ENCODE data around the gene XNDC1N. TPM values are rescaled to one million over a fixed set of nuclear protein-coding genes. Genes with fewer than 3 reads are reported as not detected.

The XNDC1N gene
- total and polyA plus RNA-seq, 8 donors: 2.1 to 6.4 (median 4.2) TPM

- ATAC-seq (no peak), FAIRE-seq (no peak), DNase-seq (no peak)
- Histone ChIP-seq H3K27me3 (no peaks in the 10 kb centered on the region), H3K4me1 (peaks cover 5 to 37% (median 9%) of the 10 kb centered on the region in 3 donors), H3K9me3 (no peaks in the 10 kb centered on the region), H3K27ac (no peak overlapping the region), H3K36me3 (no peaks in the 10 kb centered on the region), H3K4me3 (no peak overlapping the region)
- 40 to 53% methylated on average over 2 of the region's 2 CpGs for WGBS, 2 donors
- no peak for TF ChIP-seq CTCF (IDR thresholded peaks at IDR 0.05)
- intact Hi-C loops (cut with DNase I): no loop called here
Measured at GRCh38 chr11:71934213-71934612, 5.8 kb upstream of the XNDC1N start.

- DNase-seq (no peak), FAIRE-seq (no peak), ATAC-seq (no peak)
- Histone ChIP-seq H3K36me3 (no peaks in the 10 kb centered on the region), H3K27me3 (no peaks in the 10 kb centered on the region), H3K27ac (no peak overlapping the region), H3K4me1 (peaks cover 5 to 37% (median 9%) of the 10 kb centered on the region in 3 donors), H3K4me3 (no peak overlapping the region), H3K9me3 (no peaks in the 10 kb centered on the region)
- intact Hi-C loops (cut with DNase I): no loop called here
- WGBS, 2 donors: 81 to 84% methylated on average over 4 of the region's 4 CpGs
- TF ChIP-seq CTCF (IDR thresholded peaks at IDR 0.05): no peak
Measured at GRCh38 chr11:71933141-71933933, 4.9 kb upstream of the XNDC1N start.

DNA sequence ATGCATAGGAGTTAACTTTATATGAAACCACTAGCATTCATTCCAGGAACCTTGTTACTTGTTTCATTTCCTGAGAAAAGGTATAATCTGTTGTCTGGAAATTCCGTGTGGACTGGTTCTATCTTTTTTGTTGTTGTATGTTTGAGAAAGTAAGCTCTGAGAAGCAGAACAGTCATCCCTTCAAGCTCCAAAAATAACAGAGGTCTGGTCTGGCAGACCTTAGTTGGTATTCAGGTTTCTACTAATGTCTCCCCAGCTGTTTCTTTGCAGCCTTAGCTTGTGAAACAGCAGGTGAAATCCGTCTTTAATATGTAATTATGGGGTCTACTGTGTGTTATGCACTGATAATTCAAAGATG, 2.8 kb upstream of the XNDC1N start:
- TF ChIP-seq CTCF (IDR thresholded peaks at IDR 0.05): no peak
- 45 to 60% methylated on average over 2 of the region's 2 CpGs for WGBS, 2 donors
- H3K27ac ChIP-seq: no peak overlapping the region
- H3K9me3 ChIP-seq: no peaks in the 10 kb centered on the region
- peaks cover 5 to 28% (median 9%) of the 10 kb centered on the region in 3 donors for H3K4me1 ChIP-seq
- intact Hi-C loops (cut with DNase I): no loop called here
- FAIRE-seq (no peak), ATAC-seq (no peak), DNase-seq (no peak)
- no peaks in the 10 kb centered on the region for H3K27me3 ChIP-seq
- no peak overlapping the region for H3K4me3 ChIP-seq
- H3K36me3 ChIP-seq: no peaks in the 10 kb centered on the region

DNA sequence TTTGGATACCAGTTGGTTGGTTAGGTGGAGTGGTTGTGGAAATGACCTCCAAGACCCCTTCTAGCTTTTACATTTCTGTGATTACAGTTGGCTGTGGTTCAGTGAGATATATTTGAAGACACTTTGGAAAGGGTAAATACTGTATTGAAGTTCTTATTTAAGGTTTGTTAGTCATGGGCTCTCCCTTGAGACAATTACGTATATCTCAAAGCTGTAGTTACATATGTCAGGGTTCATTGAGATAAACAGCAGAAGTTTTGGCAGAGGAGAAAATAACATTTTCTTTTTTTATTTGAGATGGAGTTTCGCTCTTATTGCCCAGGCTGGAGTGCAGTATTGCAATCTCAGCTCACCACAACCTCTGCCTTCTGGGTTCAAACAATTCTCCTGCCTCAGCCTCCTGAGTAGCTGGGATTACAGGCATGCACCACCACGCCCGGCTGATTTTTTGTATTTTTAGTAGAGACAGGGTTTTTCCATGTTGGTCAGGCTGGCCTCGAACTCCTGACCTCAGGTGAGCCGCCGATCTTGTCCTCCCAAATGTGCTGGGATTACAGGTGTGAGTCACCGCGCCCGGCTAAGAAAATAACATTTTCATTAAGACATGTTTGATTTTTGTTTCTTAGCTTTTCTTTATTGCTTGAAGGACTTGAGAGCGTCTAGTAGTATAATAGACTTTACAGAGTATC, 2.3 kb upstream of the XNDC1N start:
- H3K27me3 ChIP-seq: no peaks in the 10 kb centered on the region
- peaks cover 5 to 28% (median 9%) of the 10 kb centered on the region in 3 donors for H3K4me1 ChIP-seq
- WGBS, 2 donors: 71 to 73% methylated on average over 11 of the region's 11 CpGs
- no peak for DNase-seq
- no peak overlapping the region for H3K4me3 ChIP-seq
- intact Hi-C loops (cut with DNase I): no loop called here
- H3K36me3 ChIP-seq: no peaks in the 10 kb centered on the region
- no peaks in the 10 kb centered on the region for H3K9me3 ChIP-seq
- no peak for TF ChIP-seq CTCF (IDR thresholded peaks at IDR 0.05)
- FAIRE-seq: no peak
- ATAC-seq: no peak
- H3K27ac ChIP-seq: no peak overlapping the region

- H3K36me3 ChIP-seq: no peaks in the 10 kb centered on the region
- DNase-seq (no peak), FAIRE-seq (no peak), ATAC-seq (peak in 1 of 4 donors; percentile 2)
- intact Hi-C loops (cut with DNase I): no loop called here
- no peak for TF ChIP-seq CTCF (IDR thresholded peaks at IDR 0.05)
- WGBS, 2 donors: 4% methylated on average over 6 of the region's 6 CpGs
- H3K4me1 ChIP-seq: peaks cover 5 to 28% (median 9%) of the 10 kb centered on the region in 3 donors
- H3K9me3 ChIP-seq: no peaks in the 10 kb centered on the region
- H3K27me3 ChIP-seq: no peaks in the 10 kb centered on the region
- H3K27ac ChIP-seq: no peak overlapping the region
- peak overlapping the region; percentile 50 to 80 (median 66) for H3K4me3 ChIP-seq
Measured at GRCh38 chr11:71929491-71929890, 1.1 kb upstream of the XNDC1N start.

All from pancreas (tissue), 10 donors.